T-helper 2 cell treated with Interferon-gamma antibody and Interleukin-4, amounts not matched to agents 5 μg/mL and 100 μg/mL, for 36 hours (primary cell): Measurements from ENCODE around the gene SERPINB11.
"Not testable (repeated sequence)": the region's sequence is repeated elsewhere in the genome, so short reads cannot be mapped to it uniquely, and the experiment has no call there.

Source experiments
- DNase-seq: peaks from one replicate; pipeline ENCODE4 v3.0.0; 2021; ENCODE audit warnings: low spot score
- H3K27ac Mint-ChIP-seq: one replicate; pipeline ENCODE4 v1.8.0; 2021; ENCODE audit warnings: mild to moderate bottlenecking, mixed read lengths
- H3K27me3 Mint-ChIP-seq: one replicate; pipeline ENCODE4 v1.8.0; 2021; ENCODE audit warnings: low read depth, mixed read lengths
- H3K36me3 Mint-ChIP-seq: one replicate; pipeline ENCODE4 v1.8.0; 2021; ENCODE audit warnings: low read depth, mixed read lengths
- H3K4me1 Mint-ChIP-seq: one replicate; pipeline ENCODE4 v1.8.0; 2021; ENCODE audit warnings: low read depth, mixed read lengths
- H3K4me3 Mint-ChIP-seq: one replicate; pipeline ENCODE4 v1.8.0; 2022; ENCODE audit warnings: mild to moderate bottlenecking, moderate library complexity, mixed read lengths
- H3K9me3 Mint-ChIP-seq: one replicate; pipeline ENCODE4 v1.8.0; 2021; ENCODE audit warnings: mixed read lengths

Gene SERPINB11

DNA sequence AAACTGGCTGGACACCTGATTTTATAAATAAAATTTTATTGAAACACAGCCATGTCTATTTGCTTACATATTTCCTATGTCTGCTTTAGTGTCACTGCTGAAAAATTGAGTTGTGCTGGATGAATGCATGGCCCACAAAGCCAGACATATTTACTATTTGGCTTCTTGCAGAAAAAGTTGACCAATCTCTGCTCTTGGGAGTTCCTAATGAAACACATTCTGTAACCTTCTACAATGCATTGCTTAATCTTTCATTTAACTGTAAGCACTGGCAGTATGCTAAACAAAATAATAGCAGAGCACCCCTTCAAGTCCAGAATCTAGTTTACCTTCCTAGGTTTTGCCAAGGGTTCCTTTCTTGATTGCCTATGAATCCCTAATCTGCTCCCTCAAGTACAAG, 54.8 kb downstream of the SERPINB11 start:
- H3K27ac Mint-ChIP-seq = no peak overlapping the region
- H3K9me3 Mint-ChIP-seq = peaks cover 10% of the 10 kb centered on the region
- no peaks in the 10 kb centered on the region for H3K36me3 Mint-ChIP-seq
- no peaks in the 10 kb centered on the region for H3K27me3 Mint-ChIP-seq
- H3K4me1 Mint-ChIP-seq = no peaks in the 10 kb centered on the region
- no peak overlapping the region for H3K4me3 Mint-ChIP-seq
- no peak for DNase-seq

GRCh38 chr18:63758615-63759240, 56.0 kb downstream of the SERPINB11 start:
- no peaks in the 10 kb centered on the region for H3K27me3 Mint-ChIP-seq
- no peaks in the 10 kb centered on the region for H3K36me3 Mint-ChIP-seq
- no peak for DNase-seq
- no peak overlapping the region for H3K27ac Mint-ChIP-seq
- no peak overlapping the region for H3K4me3 Mint-ChIP-seq
- peaks cover 10% of the 10 kb centered on the region for H3K9me3 Mint-ChIP-seq
- no peaks in the 10 kb centered on the region for H3K4me1 Mint-ChIP-seq

- not testable (repeated sequence) for H3K4me1 Mint-ChIP-seq, H3K9me3 Mint-ChIP-seq, H3K4me3 Mint-ChIP-seq, H3K36me3 Mint-ChIP-seq, H3K27me3 Mint-ChIP-seq, H3K27ac Mint-ChIP-seq, DNase-seq
These were observed 57.0 kb downstream of the SERPINB11 start for GRCh38 chr18:63759786-63760185.

DNA sequence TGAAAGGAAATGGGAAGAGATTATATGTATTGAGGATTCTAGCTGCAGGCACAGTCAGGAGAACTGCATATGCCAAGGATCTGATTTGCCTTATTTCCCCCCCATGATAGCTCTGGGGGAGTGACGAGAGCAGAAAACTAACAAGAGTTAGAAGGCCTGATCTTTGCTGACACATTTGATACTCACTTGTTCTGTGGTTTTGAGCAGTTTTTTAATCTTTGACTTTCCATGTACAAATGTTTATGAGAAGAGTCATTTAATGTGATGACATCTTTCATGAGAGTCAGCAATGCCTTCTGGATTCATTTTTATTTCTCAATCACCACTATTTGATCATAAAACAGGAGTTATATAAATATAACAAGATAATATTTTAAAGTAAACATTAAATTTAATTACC, 59.8 kb downstream of the SERPINB11 start:
- no peaks in the 10 kb centered on the region for H3K27me3 Mint-ChIP-seq
- H3K36me3 Mint-ChIP-seq = no peaks in the 10 kb centered on the region
- no peaks in the 10 kb centered on the region for H3K4me1 Mint-ChIP-seq

GRCh38 chr18:63763831-63764600, 61.3 kb downstream of the SERPINB11 start:
- no peaks in the 10 kb centered on the region for H3K4me1 Mint-ChIP-seq
- H3K9me3 Mint-ChIP-seq = peaks cover 10% of the 10 kb centered on the region

More for the DNA sequence above, 59.8 kb downstream of the SERPINB11 start:
- Mint-ChIP-seq H3K4me3 (no peak overlapping the region), H3K9me3 (peaks cover 10% of the 10 kb centered on the region), H3K27ac (no peak overlapping the region)
- no peak for DNase-seq

DNA sequence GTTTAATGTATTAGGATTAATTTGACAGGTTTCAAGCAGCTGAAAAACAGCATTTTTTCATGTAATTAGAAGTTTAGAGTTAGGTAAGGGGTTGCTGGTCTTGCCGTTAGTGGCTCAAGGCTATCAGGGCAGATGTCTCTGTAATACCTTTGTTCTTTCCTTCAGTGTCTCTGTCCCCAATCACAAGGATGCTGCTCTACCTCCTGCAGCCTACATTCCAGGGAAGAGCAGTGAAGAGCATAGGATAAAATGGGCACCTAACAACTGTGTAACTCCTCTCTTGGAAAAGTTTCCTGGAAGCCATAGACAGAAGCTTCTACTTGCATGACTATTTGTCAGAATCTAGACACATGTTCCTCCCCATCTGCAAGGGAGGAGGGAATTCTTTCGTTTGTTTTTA, 63.1 kb downstream of the SERPINB11 start:
- no peak for DNase-seq
- no peaks in the 10 kb centered on the region for H3K36me3 Mint-ChIP-seq
- no peaks in the 10 kb centered on the region for H3K4me1 Mint-ChIP-seq
- H3K27ac Mint-ChIP-seq = no peak overlapping the region
- no peak overlapping the region for H3K4me3 Mint-ChIP-seq
- no peaks in the 10 kb centered on the region for H3K27me3 Mint-ChIP-seq
- no peaks in the 10 kb centered on the region for H3K9me3 Mint-ChIP-seq

More at GRCh38 chr18:63763831-63764600, 61.3 kb downstream of the SERPINB11 start:
- DNase-seq = no peak
- H3K4me3 Mint-ChIP-seq = no peak overlapping the region
- H3K27me3 Mint-ChIP-seq = no peaks in the 10 kb centered on the region
- no peaks in the 10 kb centered on the region for H3K36me3 Mint-ChIP-seq
- H3K27ac Mint-ChIP-seq = no peak overlapping the region
